Liver (tissue), 3 donors: ENCODE data around the gene ACOT9.

Experiments used
- CTCF ChIP-seq: fragments of 150-350 bp; IDR thresholded peaks from 2 replicates; pipeline ENCODE4 v1.5.1; 2017; ENCODE audit warnings: improper control_type of control experiment, low read depth, low read length; ENCODE audit not compliant: missing input control
- EGR1 ChIP-seq, 2 donors: IDR thresholded peaks; 2 replicates each; pipeline ENCODE4 v1.6.1; 2016 to 2018; ENCODE audit warnings: antibody characterized with exemption in 2 of 2, low read depth in 2 of 2
- GABPA ChIP-seq, 2 donors: IDR thresholded peaks in 1 of 2; conservative IDR thresholded peaks in 1 of 2; 2 replicates each; pipeline ENCODE4 v1.6.1; 2016; ENCODE audit warnings: antibody characterized with exemption in 2 of 2, mild to moderate bottlenecking in 1 of 2, moderate library complexity in 1 of 2
- HNF4A ChIP-seq, 2 donors: conservative IDR thresholded peaks; 2 replicates each; pipeline ENCODE4 v1.6.1; 2016; ENCODE audit warnings: antibody characterized with exemption in 2 of 2, mild to moderate bottlenecking in 2 of 2
- JUND ChIP-seq, 2 donors: IDR thresholded peaks; 2 replicates each; pipeline ENCODE4 v1.6.1; 2016; ENCODE audit warnings: antibody characterized with exemption in 2 of 2
- RAD21 ChIP-seq, 2 donors: IDR thresholded peaks; 2 replicates each; pipeline ENCODE4 v1.6.1; 2016; ENCODE audit warnings: antibody characterized with exemption in 2 of 2, mild to moderate bottlenecking in 2 of 2
- REST ChIP-seq: IDR thresholded peaks from 2 replicates; pipeline ENCODE4 v1.6.1; 2016; ENCODE audit warnings: antibody characterized with exemption, mild to moderate bottlenecking
- ZBTB33 ChIP-seq: IDR thresholded peaks from 2 replicates; pipeline ENCODE4 v1.6.1; 2016; ENCODE audit warnings: antibody characterized with exemption
- donor health status: healthy.
- donor health status: healthy.

GRCh38 chrX:23732704-23733103, 10.4 kb downstream of the ACOT9 start:
- no peak for TF ChIP-seq CTCF
- TF ChIP-seq JUND (IDR thresholded peaks at IDR 0.05): no peak
- TF ChIP-seq HNF4A (conservative IDR thresholded peaks at IDR 0.05): no peak
- no peak for TF ChIP-seq EGR1 (IDR thresholded peaks at IDR 0.05; ENCODE audit: low read depth in 2 of 2)
- no peak for TF ChIP-seq RAD21 (IDR thresholded peaks at IDR 0.05)
- no peak for TF ChIP-seq GABPA (IDR thresholded peaks at IDR 0.05 in 1 of 2, conservative IDR thresholded peaks at IDR 0.05 in 1 of 2)
- TF ChIP-seq REST: no peak
- TF ChIP-seq ZBTB33: no peak
